ENCODE measurements around the gene GRK3.

The GRK3 gene

DNA sequence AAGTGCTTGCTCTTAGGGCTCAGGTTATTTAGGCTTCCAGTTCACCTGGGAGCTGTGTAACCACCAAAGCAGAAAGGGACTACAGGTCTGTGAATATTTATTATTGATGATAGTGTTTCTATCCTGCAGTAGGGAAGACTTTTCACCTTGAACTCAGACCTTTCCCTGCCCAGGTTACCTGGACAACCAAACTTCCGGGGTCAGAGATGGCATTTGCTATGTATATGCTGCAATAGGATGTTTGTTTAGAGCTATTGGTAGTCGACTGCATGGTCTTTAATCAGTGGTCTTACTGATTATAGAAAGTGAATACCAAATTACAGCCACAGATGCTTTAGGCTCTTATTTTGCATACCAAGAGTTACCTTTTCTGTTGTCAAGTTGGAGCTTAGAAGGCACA, 94.9 kb downstream of the GRK3 start:
- no peak for TF ChIP-seq EZH2 (IDR thresholded peaks at IDR 0.05; ENCODE audit: borderline replicate concordance, low read length)
- TF ChIP-seq, protein P1, sequence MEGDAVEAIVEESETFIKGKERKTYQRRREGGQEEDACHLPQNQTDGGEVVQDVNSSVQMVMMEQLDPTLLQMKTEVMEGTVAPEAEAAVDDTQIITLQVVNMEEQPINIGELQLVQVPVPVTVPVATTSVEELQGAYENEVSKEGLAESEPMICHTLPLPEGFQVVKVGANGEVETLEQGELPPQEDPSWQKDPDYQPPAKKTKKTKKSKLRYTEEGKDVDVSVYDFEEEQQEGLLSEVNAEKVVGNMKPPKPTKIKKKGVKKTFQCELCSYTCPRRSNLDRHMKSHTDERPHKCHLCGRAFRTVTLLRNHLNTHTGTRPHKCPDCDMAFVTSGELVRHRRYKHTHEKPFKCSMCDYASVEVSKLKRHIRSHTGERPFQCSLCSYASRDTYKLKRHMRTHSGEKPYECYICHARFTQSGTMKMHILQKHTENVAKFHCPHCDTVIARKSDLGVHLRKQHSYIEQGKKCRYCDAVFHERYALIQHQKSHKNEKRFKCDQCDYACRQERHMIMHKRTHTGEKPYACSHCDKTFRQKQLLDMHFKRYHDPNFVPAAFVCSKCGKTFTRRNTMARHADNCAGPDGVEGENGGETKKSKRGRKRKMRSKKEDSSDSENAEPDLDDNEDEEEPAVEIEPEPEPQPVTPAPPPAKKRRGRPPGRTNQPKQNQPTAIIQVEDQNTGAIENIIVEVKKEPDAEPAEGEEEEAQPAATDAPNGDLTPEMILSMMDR (IDR thresholded peaks at IDR 0.05; ENCODE audit: low read length): no peak
- Histone ChIP-seq H3K36me3 (ENCODE audit: insufficient read depth, low read length) (no peaks in the 10 kb centered on the region), H3K9ac (ENCODE audit: low read length) (no peak overlapping the region), H3K79me2 (ENCODE audit: insufficient read depth, low read length) (no peaks in the 10 kb centered on the region), H3K9me3 (ENCODE audit: low read length) (no peaks in the 10 kb centered on the region), H3K4me1 (ENCODE audit: insufficient read depth, low read length, severe bottlenecking) (peaks cover 14% of the 10 kb centered on the region), H3K27me3 (ENCODE audit: insufficient read depth, low read length) (no peaks in the 10 kb centered on the region), H3K4me3 (ENCODE audit: low read depth, low read length, poor library complexity, severe bottlenecking) (no peak overlapping the region), H3K4me2 (ENCODE audit: low read length) (no peak overlapping the region), H3F3A (ENCODE audit: insufficient read depth, low read length) (no peaks in the 10 kb centered on the region), H4K20me1 (ENCODE audit: insufficient read depth, low read length) (no peaks in the 10 kb centered on the region; the same call in 1 of the 2 replicates), H3K9me2 (ENCODE audit: low read depth, low read length) (no peaks in the 10 kb centered on the region), H3K27ac (ENCODE audit: low read depth, low read length, poor library complexity, severe bottlenecking) (no peak overlapping the region), H2AFZ (ENCODE audit: low read length) (no peak overlapping the region)

DNA sequence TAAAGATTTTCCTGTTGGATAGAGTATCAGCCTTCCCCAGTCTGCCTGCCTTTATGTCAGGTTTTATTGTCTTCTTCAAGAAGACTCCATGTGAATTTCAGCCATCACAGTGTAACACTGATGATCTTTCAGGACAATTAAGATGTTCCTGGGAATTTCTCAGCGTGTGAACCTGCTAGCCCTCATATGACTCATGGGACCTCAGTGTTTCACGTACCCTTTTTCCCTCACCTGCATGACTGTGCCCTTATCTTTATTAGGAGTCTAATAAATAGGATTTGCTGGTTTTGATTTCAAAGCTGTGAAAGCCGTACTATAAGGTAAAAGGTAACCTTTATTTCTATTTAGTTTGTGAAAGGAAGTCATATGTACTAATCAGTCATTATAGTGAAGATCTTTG, 95.9 kb downstream of the GRK3 start:
- H3K27me3 ChIP-seq (ENCODE audit: insufficient read depth, low read length): no peaks in the 10 kb centered on the region
- no peaks in the 10 kb centered on the region for H3K36me3 ChIP-seq (ENCODE audit: insufficient read depth, low read length)
- H3K4me1 ChIP-seq (ENCODE audit: insufficient read depth, low read length, severe bottlenecking): peaks cover 13% of the 10 kb centered on the region
- no peak overlapping the region for H2AFZ ChIP-seq (ENCODE audit: low read length)
- no peak overlapping the region for H3K4me2 ChIP-seq (ENCODE audit: low read length)
- no peak overlapping the region for H3K4me3 ChIP-seq (ENCODE audit: low read depth, low read length, poor library complexity, severe bottlenecking)
- no peaks in the 10 kb centered on the region for H3K79me2 ChIP-seq (ENCODE audit: insufficient read depth, low read length)
- H3K9me3 ChIP-seq (ENCODE audit: low read length): no peaks in the 10 kb centered on the region
- H4K20me1 ChIP-seq (ENCODE audit: insufficient read depth, low read length): no peaks in the 10 kb centered on the region; the same call in 1 of the 2 replicates
- H3F3A ChIP-seq (ENCODE audit: insufficient read depth, low read length): no peaks in the 10 kb centered on the region
- TF ChIP-seq, protein P1 (IDR thresholded peaks at IDR 0.05; ENCODE audit: low read length): no peak
- TF ChIP-seq EZH2 (IDR thresholded peaks at IDR 0.05; ENCODE audit: borderline replicate concordance, low read length): no peak
- H3K9me2 ChIP-seq (ENCODE audit: low read depth, low read length): no peaks in the 10 kb centered on the region
- H3K27ac ChIP-seq (ENCODE audit: low read depth, low read length, poor library complexity, severe bottlenecking): no peak overlapping the region
- no peak overlapping the region for H3K9ac ChIP-seq (ENCODE audit: low read length)

GRCh38 chr22:25661073-25661472, 96.6 kb downstream of the GRK3 start:
- Histone ChIP-seq H3K9me3 (ENCODE audit: low read length) (no peaks in the 10 kb centered on the region), H3K27me3 (ENCODE audit: insufficient read depth, low read length) (no peaks in the 10 kb centered on the region), H3K4me2 (ENCODE audit: low read length) (no peak overlapping the region), H3K79me2 (ENCODE audit: insufficient read depth, low read length) (no peaks in the 10 kb centered on the region), H3F3A (ENCODE audit: insufficient read depth, low read length) (no peaks in the 10 kb centered on the region), H3K4me3 (ENCODE audit: low read depth, low read length, poor library complexity, severe bottlenecking) (no peak overlapping the region), H3K27ac (ENCODE audit: low read depth, low read length, poor library complexity, severe bottlenecking) (no peak overlapping the region), H3K4me1 (ENCODE audit: insufficient read depth, low read length, severe bottlenecking) (peaks cover 9% of the 10 kb centered on the region), H3K9me2 (ENCODE audit: low read depth, low read length) (no peaks in the 10 kb centered on the region), H2AFZ (ENCODE audit: low read length) (no peak overlapping the region), H4K20me1 (ENCODE audit: insufficient read depth, low read length) (no peaks in the 10 kb centered on the region; the same call in 1 of the 2 replicates), H3K9ac (ENCODE audit: low read length) (no peak overlapping the region), H3K36me3 (ENCODE audit: insufficient read depth, low read length) (no peaks in the 10 kb centered on the region)
- TF ChIP-seq, protein P1 (IDR thresholded peaks at IDR 0.05; ENCODE audit: low read length): no peak
- no peak for TF ChIP-seq EZH2 (IDR thresholded peaks at IDR 0.05; ENCODE audit: borderline replicate concordance, low read length)
